HG02571 (cell line): ENCODE data around the gene SPPL3.
"Not testable (repeated sequence)": the region's sequence is repeated elsewhere in the genome, so short reads cannot be mapped to it uniquely, and the experiment has no call there.

Experiments
- ATAC-seq: cut with Tn5 transposase; IDR thresholded peaks from one replicate; pipeline ENCODE4 v1.9.1; 2021; ENCODE audit warnings: mild to moderate bottlenecking, moderate library complexity; ENCODE audit not compliant: unreplicated experiment

The SPPL3 gene

GRCh38 chr12:120845696-120846095, 58.5 kb downstream of the SPPL3 start:
- no peak for ATAC-seq

- no peak for ATAC-seq
Observed at GRCh38 chr12:120844768-120845449, 59.2 kb downstream of the SPPL3 start.

DNA sequence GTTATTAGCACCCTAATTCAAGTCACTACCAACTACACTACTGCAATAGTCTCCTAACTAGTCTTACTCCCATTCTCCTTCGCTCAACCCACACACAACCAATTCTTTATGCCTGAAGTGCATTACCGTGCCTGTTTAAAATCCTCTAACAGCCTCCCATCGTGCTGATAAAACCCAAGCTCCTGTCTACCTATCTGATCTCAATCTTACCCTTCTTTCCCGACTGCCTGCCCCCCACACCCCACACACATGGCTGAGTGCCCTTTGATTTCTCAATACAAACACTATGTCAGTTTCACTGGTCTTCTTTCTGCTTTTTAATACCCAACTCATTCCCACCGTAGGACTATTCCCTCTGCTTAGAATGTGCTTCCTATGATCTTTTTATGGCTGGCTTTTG, 59.9 kb downstream of the SPPL3 start:
- no peak for ATAC-seq

GRCh38 chr12:120843472-120843871, 60.7 kb downstream of the SPPL3 start:
- ATAC-seq = no peak

GRCh38 chr12:120842595-120842994, 61.6 kb downstream of the SPPL3 start:
- ATAC-seq = no peak

- ATAC-seq = no peak
Observed at GRCh38 chr12:120841525-120841924, 62.6 kb downstream of the SPPL3 start.

DNA sequence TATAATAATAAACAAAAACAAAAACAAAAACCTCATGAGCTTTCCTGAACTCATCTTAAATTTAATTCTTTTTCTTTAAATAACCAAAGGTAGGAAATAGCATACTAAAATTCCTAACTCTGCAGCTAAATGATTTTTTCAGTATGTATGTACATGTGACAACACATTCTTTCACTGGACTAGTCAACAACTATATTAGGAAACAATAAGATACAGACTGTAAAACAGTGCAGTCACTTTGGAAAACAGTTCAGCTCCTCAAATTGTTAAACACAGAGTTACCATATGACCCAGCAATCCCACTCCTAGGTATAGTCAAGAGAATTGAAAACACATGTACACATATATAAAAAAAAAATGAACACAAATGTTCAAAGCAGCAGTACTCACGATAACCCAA, 64.7 kb downstream of the SPPL3 start:
- ATAC-seq = no peak

- not testable (repeated sequence) for ATAC-seq
Observed at GRCh38 chr12:120838629-120839383, 65.4 kb downstream of the SPPL3 start.

GRCh38 chr12:120836114-120836684, 68.0 kb downstream of the SPPL3 start:
- no peak for ATAC-seq

- no peak for ATAC-seq
Observed at GRCh38 chr12:120835657-120836056, 68.5 kb downstream of the SPPL3 start.

DNA sequence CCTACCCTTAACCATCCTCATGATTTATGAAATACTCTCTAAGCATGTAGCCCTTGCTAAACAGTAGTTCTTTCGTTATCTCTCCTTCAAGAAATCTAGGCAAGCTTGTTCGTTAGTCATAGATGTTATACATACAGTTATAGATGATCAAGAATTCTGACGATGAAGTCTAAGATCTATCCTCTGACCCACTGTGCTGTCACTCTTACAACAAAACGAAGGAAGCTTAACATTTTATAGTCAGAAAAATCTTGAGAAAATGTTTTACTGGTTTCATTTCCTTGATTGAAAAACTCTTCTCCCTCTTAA, 68.9 kb downstream of the SPPL3 start:
- ATAC-seq = no peak

DNA sequence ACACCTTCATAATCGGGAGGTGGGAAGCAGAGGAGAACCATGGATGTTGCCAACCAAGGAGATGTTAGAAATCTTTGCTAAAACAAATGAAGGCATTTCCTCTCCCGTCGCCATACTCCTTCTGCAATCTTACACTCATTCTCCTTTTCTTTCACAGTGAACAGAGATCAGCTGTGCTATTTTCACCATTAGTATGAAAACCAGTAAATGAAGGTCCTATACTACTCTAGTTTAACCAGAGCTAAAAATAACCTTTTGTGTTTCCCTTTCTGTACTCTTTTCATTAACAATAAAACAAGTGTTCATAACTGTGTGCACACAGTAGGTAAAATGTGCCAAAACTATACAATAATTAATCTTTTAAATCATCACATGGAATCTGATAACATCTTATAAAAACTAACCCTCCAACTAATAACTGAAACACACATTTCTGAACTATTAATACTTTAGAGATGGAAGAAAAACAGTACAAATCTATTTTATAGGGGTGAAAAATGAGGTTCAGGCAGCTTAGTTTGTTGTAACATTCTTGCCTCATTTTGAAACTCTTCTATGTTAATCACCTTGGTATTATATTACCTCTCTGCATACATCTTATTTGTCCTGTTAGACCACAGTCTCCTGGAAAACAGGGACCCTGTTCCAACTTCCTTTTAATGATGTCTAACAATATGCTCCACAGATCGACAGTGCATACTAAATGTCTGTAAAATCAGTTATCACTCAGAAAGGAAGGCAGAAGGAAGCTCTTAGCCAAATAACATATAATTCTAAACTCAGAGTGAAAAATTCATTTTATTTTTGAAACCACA, 69.5 kb downstream of the SPPL3 start:
- ATAC-seq = no peak

GRCh38 chr12:120833849-120834248, 70.3 kb downstream of the SPPL3 start:
- no peak for ATAC-seq

DNA sequence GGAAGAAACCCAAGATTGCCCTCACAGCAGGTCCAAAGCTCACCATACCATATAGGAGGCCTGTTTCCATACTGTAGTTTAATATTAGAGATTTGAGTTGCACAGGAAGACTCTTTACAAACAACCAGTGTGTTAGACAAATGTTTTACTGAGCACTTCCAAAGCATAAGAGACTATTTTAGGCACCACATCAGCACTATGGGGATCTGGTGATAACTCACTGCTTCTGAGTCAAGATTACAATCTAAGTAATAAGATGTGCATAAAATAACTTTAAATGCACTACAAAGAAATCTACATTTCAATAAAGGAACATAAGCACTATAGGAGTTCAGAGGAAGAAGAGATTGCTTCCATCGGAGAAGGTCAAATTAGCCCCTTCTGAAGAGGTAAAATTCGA, 71.4 kb downstream of the SPPL3 start:
- no peak for ATAC-seq

GRCh38 chr12:120831648-120832267, 72.4 kb downstream of the SPPL3 start:
- no peak for ATAC-seq

- ATAC-seq = no peak
Observed at GRCh38 chr12:120830966-120831365, 73.2 kb downstream of the SPPL3 start.

- ATAC-seq = no peak
Observed at GRCh38 chr12:120830052-120830940, 73.9 kb downstream of the SPPL3 start.

- no peak for ATAC-seq
Observed at GRCh38 chr12:120826335-120826734, 77.8 kb downstream of the SPPL3 start.

GRCh38 chr12:120825337-120825736, 78.8 kb downstream of the SPPL3 start:
- no peak for ATAC-seq
